NCI-H2171 treated with DMSO at 0.1 percent for 48 hours (cell line): Measurements from ENCODE around the gene MID1.
A peak's percentile ranks its signal among the peaks of the same experiment; 100 is the strongest.

ENCODE experiments used
- DNase-seq: peaks from one replicate; lab custom pipeline; 2025; lab: John Stamatoyannopoulos, UW

Gene MID1

GRCh38 chrX:10620121-10620699 is at the start of gene MID1:
Gene MID1 (minus strand): TSS chrX:10620585. CDS start chrX:10567547, 53,038 bp downstream.
- DNase-seq: peak; percentile 79

- no peak for DNase-seq
Observed at GRCh38 chrX:10667143-10667542, 46.8 kb upstream of the MID1 start.

GRCh38 chrX:10666102-10666501 is 45.7 kb upstream of the MID1 start:
- DNase-seq: no peak

GRCh38 chrX:10665681-10666080 is 45.3 kb upstream of the MID1 start:
- no peak for DNase-seq

- DNase-seq: no peak
Observed at GRCh38 chrX:10660171-10660570, 39.8 kb upstream of the MID1 start.

GRCh38 chrX:10656214-10656613 is 35.8 kb upstream of the MID1 start:
- peak; percentile 78 for DNase-seq

- DNase-seq: no peak
Observed at GRCh38 chrX:10654960-10655359, 34.6 kb upstream of the MID1 start.

GRCh38 chrX:10653302-10653701 is 32.9 kb upstream of the MID1 start:
- DNase-seq: no peak

- peak; percentile 33 for DNase-seq
Observed at GRCh38 chrX:10649265-10649664, 28.9 kb upstream of the MID1 start.

- DNase-seq: peak; percentile 77
Observed at GRCh38 chrX:10648614-10649013, 28.2 kb upstream of the MID1 start.

GRCh38 chrX:10636851-10637250 is 16.5 kb upstream of the MID1 start:
- no peak for DNase-seq

- DNase-seq: peak; percentile 50
Observed at GRCh38 chrX:10636337-10636736, 16.0 kb upstream of the MID1 start.

- no peak for DNase-seq
Observed at GRCh38 chrX:10634392-10635161, 14.2 kb upstream of the MID1 start.

- peak; percentile 26 for DNase-seq
Observed at GRCh38 chrX:10633722-10634121, 13.3 kb upstream of the MID1 start.

- DNase-seq: no peak
Observed at GRCh38 chrX:10631416-10632145, 11.2 kb upstream of the MID1 start.

- DNase-seq: no peak
Observed at GRCh38 chrX:10630320-10630719, 9.9 kb upstream of the MID1 start.

GRCh38 chrX:10629905-10630304 is 9.5 kb upstream of the MID1 start:
- DNase-seq: no peak

GRCh38 chrX:10628906-10629305 is 8.5 kb upstream of the MID1 start:
- no peak for DNase-seq

GRCh38 chrX:10622197-10622596 is 1.8 kb upstream of the MID1 start:
- DNase-seq: no peak

GRCh38 chrX:10619425-10620046 is 849 bp downstream of the MID1 start:
- no peak for DNase-seq

GRCh38 chrX:10618961-10619360 is 1.4 kb downstream of the MID1 start:
- DNase-seq: no peak

- peak; percentile 83 for DNase-seq
Observed at GRCh38 chrX:10617999-10618351, 2.4 kb downstream of the MID1 start.
